Prostate gland (tissue), 2 donors: ENCODE measurements around the gene OSBPL6. TPM values are rescaled to one million over a fixed set of nuclear protein-coding genes. Genes with fewer than 3 reads are reported as not detected.

Experiments
- DNase-seq: peaks from one replicate; pipeline ENCODE4 v3.0.0-alpha.2; 2019; ENCODE audit warnings: low spot score
- H3K27ac ChIP-seq, 2 donors: fragments of 200-600 bp; sonication (generic); 2 replicates each; pipeline ENCODE4 v1.5.1; 2017 to 2019
- H3K27me3 ChIP-seq: fragments of 200-600 bp; sonication (generic); replicated peaks from 2 replicates; pipeline ENCODE4 v1.5.1; 2019; ENCODE audit not compliant: insufficient read depth
- H3K36me3 ChIP-seq, 2 donors: fragments of 200-600 bp; sonication (generic); 1 replicate in 1 of 2; 2 replicates in 1 of 2; pipeline versions ENCODE4 v1.5.1 to v1.8.1; 2017 to 2019
- H3K4me1 ChIP-seq: fragments of 200-600 bp; sonication (generic); replicated peaks from 2 replicates; pipeline ENCODE4 v1.5.1; 2019
- H3K4me3 ChIP-seq, 2 donors: fragments of 200-600 bp; sonication (generic); 2 replicates each; pipeline ENCODE4 v1.5.1; 2017 to 2019
- H3K9me3 ChIP-seq: fragments of 200-600 bp; sonication (generic); 2 replicates; pipeline ENCODE4 v1.5.1; 2017
- CTCF ChIP-seq, 4 experiments: fragments of 200-600 bp in 2 of 4; fragments of 450-650 bp in 2 of 4; sonication (generic) in 2 of 4; IDR thresholded peaks; 1 replicate in 3 of 4; 2 replicates in 1 of 4; pipeline ENCODE4 v1.5.1; 2016 to 2019; ENCODE audit warnings: antibody characterized with exemption in 4 of 4, mild to moderate bottlenecking in 2 of 4, moderate library complexity in 2 of 4
- POLR2A ChIP-seq: fragments of 450-650 bp; IDR thresholded peaks from one replicate; pipeline ENCODE4 v1.6.1; 2016; ENCODE audit warnings: antibody characterized with exemption, mild to moderate bottlenecking
- POLR2AphosphoS5 ChIP-seq: sonication (generic); formaldehyde crosslinking; IDR thresholded peaks from one replicate; pipeline ENCODE4 v1.6.1; 2017; ENCODE audit warnings: antibody characterized with exemption
- WGBS: methylation state at CpG from one replicate; pipeline ENCODE4 v1.1.5; 2018; 5-methylcytosine and 5-hydroxymethylcytosine counted together
- intact Hi-C: fragments of 100-400 bp; cut with DNase I; formaldehyde crosslinking; loops from one replicate; pipeline ENCODE4 v1.14.2; 2022
- total RNA-seq, 2 donors: library from RNA; depleted of rRNA; stranded (reverse); fragments of >200 nt; gene quantifications; one replicate each; pipeline ENCODE4 v1.1.0, GENCODE V29; 2016

The OSBPL6 gene
- total RNA-seq, 2 donors from 2014 or later, result 2.4 to 10.8 TPM

- no peak for TF ChIP-seq POLR2A
- TF ChIP-seq POLR2AphosphoS5, result no peak
- no peak for TF ChIP-seq CTCF (IDR thresholded peaks at IDR 0.05)
- intact Hi-C loops, result loop anchor here (10.0 kb wide), 2 partner anchors 84 to 224 kb away; no protein-coding TSS in a partner anchor
Observed at GRCh38 chr2:178191004-178191508, 3.3 kb upstream of the OSBPL6 start.

GRCh38 chr2:178191511-178191910 is 2.8 kb upstream of the OSBPL6 start:
- Histone ChIP-seq H3K27ac (no peak overlapping the region), H3K4me3 (no peak overlapping the region), H3K27me3 (no peaks in the 10 kb centered on the region), H3K9me3 (no peaks in the 10 kb centered on the region), H3K4me1 (no peaks in the 10 kb centered on the region), H3K36me3 (no peaks in the 10 kb centered on the region)
- TF ChIP-seq POLR2AphosphoS5 (no peak), POLR2A (no peak), CTCF (IDR thresholded peaks at IDR 0.05) (no peak)
- 93% methylated on average over 2 of the region's 2 CpGs for WGBS
- intact Hi-C loops, result loop anchor here (10.0 kb wide), 2 partner anchors 83 to 223 kb away; no protein-coding TSS in a partner anchor
- DNase-seq, result no peak

More at GRCh38 chr2:178191004-178191508, 3.3 kb upstream of the OSBPL6 start:
- H3K4me1 ChIP-seq, result no peaks in the 10 kb centered on the region
- H3K27me3 ChIP-seq, result no peaks in the 10 kb centered on the region
- DNase-seq, result no peak
- H3K9me3 ChIP-seq, result no peaks in the 10 kb centered on the region
- H3K4me3 ChIP-seq, result no peak overlapping the region
- no peak overlapping the region for H3K27ac ChIP-seq
- H3K36me3 ChIP-seq, result no peaks in the 10 kb centered on the region
- 69% methylated on average over 6 of the region's 6 CpGs for WGBS

- Histone ChIP-seq H3K9me3 (no peaks in the 10 kb centered on the region), H3K27ac (peak overlapping the region; percentile 95), H3K4me3 (peak overlapping the region; percentile 60 to 74), H3K27me3 (no peaks in the 10 kb centered on the region), H3K4me1 (no peaks in the 10 kb centered on the region), H3K36me3 (no peaks in the 10 kb centered on the region)
- 5% methylated on average over 10 of the region's 10 CpGs for WGBS
- DNase-seq, result peak; percentile 55
- intact Hi-C loops, result loop anchor here (10.0 kb wide), 2 partner anchors 81 to 221 kb away; no protein-coding TSS in a partner anchor
- TF ChIP-seq POLR2A, result no peak
- TF ChIP-seq POLR2AphosphoS5, result peak; percentile 58
- TF ChIP-seq CTCF (IDR thresholded peaks at IDR 0.05), result no peak
Observed at GRCh38 chr2:178193496-178193822, 853 bp upstream of the OSBPL6 start.

GRCh38 chr2:178194600-178195389 is 483 bp downstream of the OSBPL6 start:
- H3K4me1 ChIP-seq, result no peaks in the 10 kb centered on the region
- H3K27ac ChIP-seq, result peak overlapping the region; percentile 95
- intact Hi-C loops, result loop anchor here (10.0 kb wide), 2 partner anchors 80 to 220 kb away; no protein-coding TSS in a partner anchor
- peak; percentile 37 for DNase-seq
- H3K4me3 ChIP-seq, result peak overlapping the region; percentile 60 to 74
- no peaks in the 10 kb centered on the region for H3K36me3 ChIP-seq
- TF ChIP-seq POLR2AphosphoS5, result no peak
- TF ChIP-seq POLR2A, result no peak
- peak in 1 of 4 experiments; percentile 2 for TF ChIP-seq CTCF (IDR thresholded peaks at IDR 0.05)
- WGBS, result 2% methylated on average over 33 of the region's 83 CpGs
- no peaks in the 10 kb centered on the region for H3K9me3 ChIP-seq
- no peaks in the 10 kb centered on the region for H3K27me3 ChIP-seq
